ENCODE results near the gene TGFBR3. TPM values are rescaled to one million over a fixed set of nuclear protein-coding genes. Genes with fewer than 3 reads are reported as not detected.

Gene TGFBR3
- total RNA-seq, 1 experiment from 2014 or later: 4.2 TPM

GRCh38 chr1:91881280-91881679 lies 4.7 kb downstream of the TGFBR3 start (continued):
- TF ChIP-seq PRDM15 (CRISPR knock-in tag; IDR thresholded peaks at IDR 0.05) (no peak), CBFB (CRISPR knock-in tag; IDR thresholded peaks at IDR 0.05; ENCODE audit: low read depth) (no peak)

GRCh38 chr1:91879733-91880132 lies 6.2 kb downstream of the TGFBR3 start:
- ATAC-seq (no peak), DNase-seq (ENCODE audit: low spot score) (no peak)
- Mint-ChIP-seq H3K36me3 (no peaks in the 10 kb centered on the region), H3K4me1 (peaks cover 5% of the 10 kb centered on the region), H3K4me3 (no peak overlapping the region), H3K27me3 (ENCODE audit: low read depth) (peaks cover 15% of the 10 kb centered on the region), H3K27ac (no peak overlapping the region), H3K9me3 (no peaks in the 10 kb centered on the region)
- CTCF ChIA-PET: no interaction called here
- POLR2A ChIA-PET: no interaction called here
- TF ChIP-seq IRF2 (CRISPR knock-in tag; IDR thresholded peaks at IDR 0.05; ENCODE audit: borderline replicate concordance, low read depth): no peak
- no peak for TF ChIP-seq ATF1 (CRISPR knock-in tag; IDR thresholded peaks at IDR 0.05)
- no peak for TF ChIP-seq ZNF281 (CRISPR knock-in tag; IDR thresholded peaks at IDR 0.05)
- no peak for TF ChIP-seq GRHL2 (CRISPR knock-in tag; IDR thresholded peaks at IDR 0.05; ENCODE audit: insufficient replicate concordance, severe bottlenecking)
- no peak for TF ChIP-seq TEAD4 (CRISPR knock-in tag; IDR thresholded peaks at IDR 0.05)
- TF ChIP-seq AFF4 (CRISPR knock-in tag; IDR thresholded peaks at IDR 0.05; ENCODE audit: borderline replicate concordance): no peak
- no peak for TF ChIP-seq KAT7 (CRISPR knock-in tag; IDR thresholded peaks at IDR 0.05; ENCODE audit: borderline replicate concordance)
- TF ChIP-seq CREM (CRISPR knock-in tag; IDR thresholded peaks at IDR 0.05): no peak
- no peak for TF ChIP-seq OVOL2 (CRISPR knock-in tag; IDR thresholded peaks at IDR 0.05; ENCODE audit: borderline replicate concordance)

- Mint-ChIP-seq H3K4me1 (peaks cover under 1% of the 10 kb centered on the region; the same call in 1 of the 2 replicates), H3K9me3 (no peaks in the 10 kb centered on the region), H3K27ac (no peak overlapping the region), H3K4me3 (no peak overlapping the region), H3K27me3 (ENCODE audit: low read depth) (no peaks in the 10 kb centered on the region), H3K36me3 (no peaks in the 10 kb centered on the region)
- POLR2A ChIA-PET: no interaction called here
- DNase-seq (ENCODE audit: low spot score): no peak
- TF ChIP-seq ZNF281 (CRISPR knock-in tag; IDR thresholded peaks at IDR 0.05) (no peak), GTF2I (CRISPR knock-in tag; conservative IDR thresholded peaks at IDR 0.05) (no peak), KAT7 (CRISPR knock-in tag; IDR thresholded peaks at IDR 0.05; ENCODE audit: borderline replicate concordance) (no peak), PREB (CRISPR knock-in tag; IDR thresholded peaks at IDR 0.05; ENCODE audit: borderline replicate concordance) (no peak), NFE2L1 (CRISPR knock-in tag; IDR thresholded peaks at IDR 0.05) (no peak), ATF6 (CRISPR knock-in tag; IDR thresholded peaks at IDR 0.05) (no peak), ZBTB21 (CRISPR knock-in tag; IDR thresholded peaks at IDR 0.05; ENCODE audit: borderline replicate concordance) (no peak)
- ATAC-seq: no peak
- CTCF ChIA-PET: no interaction called here
Measured at GRCh38 chr1:91877574-91878208, 8.3 kb downstream of the TGFBR3 start.
